Lower leg skin (tissue), 3 donors: ENCODE data around the gene TMEM17.

Source experiments
- POLR2A ChIP-seq, 2 donors: fragments of 450-650 bp; IDR thresholded peaks; one replicate each; pipeline ENCODE4 v1.6.1; 2016 to 2017; ENCODE audit warnings: antibody characterized with exemption in 2 of 2, mild to moderate bottlenecking in 1 of 2, moderate library complexity in 1 of 2
- TF ChIP-seq, protein P1 (sequence below), 3 donors: fragments of 450-650 bp; IDR thresholded peaks; one replicate each; pipeline ENCODE4 v1.5.1; 2016; ENCODE audit warnings: antibody characterized with exemption in 3 of 3, mild to moderate bottlenecking in 3 of 3, moderate library complexity in 2 of 3

- no peak for TF ChIP-seq POLR2A (IDR thresholded peaks at IDR 0.05)
- TF ChIP-seq, protein P1, sequence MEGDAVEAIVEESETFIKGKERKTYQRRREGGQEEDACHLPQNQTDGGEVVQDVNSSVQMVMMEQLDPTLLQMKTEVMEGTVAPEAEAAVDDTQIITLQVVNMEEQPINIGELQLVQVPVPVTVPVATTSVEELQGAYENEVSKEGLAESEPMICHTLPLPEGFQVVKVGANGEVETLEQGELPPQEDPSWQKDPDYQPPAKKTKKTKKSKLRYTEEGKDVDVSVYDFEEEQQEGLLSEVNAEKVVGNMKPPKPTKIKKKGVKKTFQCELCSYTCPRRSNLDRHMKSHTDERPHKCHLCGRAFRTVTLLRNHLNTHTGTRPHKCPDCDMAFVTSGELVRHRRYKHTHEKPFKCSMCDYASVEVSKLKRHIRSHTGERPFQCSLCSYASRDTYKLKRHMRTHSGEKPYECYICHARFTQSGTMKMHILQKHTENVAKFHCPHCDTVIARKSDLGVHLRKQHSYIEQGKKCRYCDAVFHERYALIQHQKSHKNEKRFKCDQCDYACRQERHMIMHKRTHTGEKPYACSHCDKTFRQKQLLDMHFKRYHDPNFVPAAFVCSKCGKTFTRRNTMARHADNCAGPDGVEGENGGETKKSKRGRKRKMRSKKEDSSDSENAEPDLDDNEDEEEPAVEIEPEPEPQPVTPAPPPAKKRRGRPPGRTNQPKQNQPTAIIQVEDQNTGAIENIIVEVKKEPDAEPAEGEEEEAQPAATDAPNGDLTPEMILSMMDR (IDR thresholded peaks at IDR 0.05) = no peak
Observed at GRCh38 chr2:62458671-62459081, 47.3 kb downstream of the TMEM17 start.
